K562 (cell line): ENCODE measurements around the gene UBXN2A. TPM values are rescaled to one million over a fixed set of nuclear protein-coding genes. Genes with fewer than 3 reads are reported as not detected.

Experiments used
- GATAD2B ChIP-seq: fragments of 450-650 bp; IDR thresholded peaks from 2 replicates; pipeline ENCODE4 v1.6.1; 2017; ENCODE audit warnings: mild to moderate bottlenecking, borderline replicate concordance
- HNRNPLL ChIP-seq: fragments of 200-400 bp; formaldehyde crosslinking; IDR thresholded peaks from 2 replicates; pipeline ENCODE4 v1.6.1; 2017; ENCODE audit warnings: low read length, low read depth, mild to moderate bottlenecking; ENCODE audit not compliant: poor library complexity, severe bottlenecking
- KDM5B ChIP-seq: fragments of 200-600 bp; sonication (generic); IDR thresholded peaks from 2 replicates; pipeline ENCODE4 v1.6.1; 2012; ENCODE audit warnings: low read depth, mild to moderate bottlenecking, moderate library complexity, low read length, control low read depth, inconsistent platforms; ENCODE audit not compliant: insufficient replicate concordance
- MED1 ChIP-seq: sonication (generic); formaldehyde crosslinking; IDR thresholded peaks from 2 replicates; pipeline ENCODE4 v1.8.1; 2023; ENCODE audit warnings: missing genetic modification reagents, borderline replicate concordance
- MTF1 ChIP-seq: fragments of 250-450 bp; sonication (Bioruptor Pico); IDR thresholded peaks from 2 replicates; pipeline ENCODE4 v1.9.0; 2021; ENCODE audit warnings: moderate library complexity, mild to moderate bottlenecking, inconsistent platforms, borderline replicate concordance
- MYBL2 ChIP-seq, 2 experiments: fragments of 450-650 bp in 1 of 2; sonication (generic) in 1 of 2; formaldehyde crosslinking in 1 of 2; IDR thresholded peaks; 2 replicates each; pipeline versions ENCODE4 v1.6.1 to v1.8.1; 2017 to 2022; ENCODE audit warnings: borderline replicate concordance in 1 of 2, inconsistent platforms in 1 of 2, low read depth in 1 of 2, mild to moderate bottlenecking in 1 of 2, missing genetic modification reagents in 1 of 2, moderate library complexity in 1 of 2
- PCBP2 ChIP-seq: fragments of 200-400 bp; formaldehyde crosslinking; IDR thresholded peaks from 2 replicates; pipeline ENCODE4 v1.6.1; 2018; ENCODE audit warnings: low read length, low read depth, mild to moderate bottlenecking, moderate library complexity; ENCODE audit not compliant: poor library complexity, severe bottlenecking
- ZNF217 ChIP-seq: sonication (generic); formaldehyde crosslinking; IDR thresholded peaks from 2 replicates; pipeline ENCODE4 v1.8.0; 2022; ENCODE audit warnings: mild to moderate bottlenecking, missing genetic modification reagents
- ZNF239 ChIP-seq: fragments of 250-450 bp; sonication (Bioruptor Pico); IDR thresholded peaks from 2 replicates; pipeline ENCODE4 v1.4.0; 2020; ENCODE audit warnings: mild to moderate bottlenecking
- ZNF347 ChIP-seq: fragments of 450-650 bp; formaldehyde crosslinking; IDR thresholded peaks from 2 replicates; pipeline ENCODE4 v1.4.0; 2020; ENCODE audit warnings: low read depth, mild to moderate bottlenecking, moderate library complexity
- ZNF589 ChIP-seq: fragments of 200-800 bp; sonication (Bioruptor generic); IDR thresholded peaks from 2 replicates; pipeline ENCODE4 v1.6.1; 2016; ENCODE audit warnings: low read depth, missing genetic modification characterization, missing compliant biosample characterization
- polyA plus RNA-seq, 8 experiments: library from polyadenylated mRNA; depleted of rRNA in 4 of 8; stranded (reverse) in 5 of 8; unstranded in 3 of 8; fragments of >200 nt; fragmentation: Nextera tagmentation in 2 of 8; fragmentation: Illumina TruSeq in 1 of 8; extraction: Ambion mirVana in 2 of 8; extraction: Trizol in 1 of 8; gene quantifications; 2 replicates each; pipeline versions ENCODE4 v1.2.1 to v1.2.3, GENCODE V29; 2011 to 2014; ENCODE audit warnings: inconsistent platforms in 1 of 8, missing spikeins in 1 of 8
- total RNA-seq, 7 experiments: library from RNA; depleted of rRNA in 6 of 7; stranded (reverse); fragments of >200 nt in 6 of 7; fragmentation: Illumina TruSeq in 2 of 7; extraction: Trizol in 2 of 7; gene quantifications; 2 replicates each; pipeline versions ENCODE4 v1.2.1 to v1.2.3, GENCODE V29; 2011 to 2021; ENCODE audit warnings: low replicate concordance in 1 of 7
- TF ChIP-seq, protein P1 (sequence below): fragments of 450-650 bp; formaldehyde crosslinking; IDR thresholded peaks from 2 replicates; pipeline ENCODE4 v1.4.0; 2020; ENCODE audit warnings: mild to moderate bottlenecking, moderate library complexity
- TF ChIP-seq, protein P2 (sequence below): sonication (generic); formaldehyde crosslinking; IDR thresholded peaks from 2 replicates; pipeline ENCODE4 v1.8.0; 2022; ENCODE audit warnings: missing genetic modification reagents, mild to moderate bottlenecking, moderate library complexity, borderline replicate concordance
- TF ChIP-seq, protein P3 (sequence below): sonication (generic); formaldehyde crosslinking; IDR thresholded peaks from 2 replicates; pipeline ENCODE4 v1.8.1; 2022; ENCODE audit warnings: missing genetic modification reagents
- TF ChIP-seq, protein P4 (sequence below), 3 experiments: IDR thresholded peaks in 2 of 3; conservative IDR thresholded peaks in 1 of 3; 2 replicates each; pipeline ENCODE4 v1.5.1; 2011 to 2012; ENCODE audit warnings: low read length in 3 of 3, mild to moderate bottlenecking in 3 of 3, control low read depth in 2 of 3, improper control_type of control experiment in 1 of 3, inconsistent platforms in 1 of 3, low read depth in 1 of 3, mixed read lengths in 1 of 3, moderate library complexity in 1 of 3; ENCODE audit not compliant: insufficient read depth in 2 of 3
- TF ChIP-seq, protein P5 (sequence below): sonication (generic); formaldehyde crosslinking; IDR thresholded peaks from 2 replicates; pipeline ENCODE4 v1.8.0; 2023; ENCODE audit warnings: missing genetic modification reagents, mild to moderate bottlenecking, borderline replicate concordance

UBXN2A gene
- total and polyA plus RNA-seq, 9 of the 15 experiments (the other 6 are each of a cell fraction or from before 2014, with no cell fraction given) = 3.4 to 25.6 (median 16.0) TPM

DNA sequence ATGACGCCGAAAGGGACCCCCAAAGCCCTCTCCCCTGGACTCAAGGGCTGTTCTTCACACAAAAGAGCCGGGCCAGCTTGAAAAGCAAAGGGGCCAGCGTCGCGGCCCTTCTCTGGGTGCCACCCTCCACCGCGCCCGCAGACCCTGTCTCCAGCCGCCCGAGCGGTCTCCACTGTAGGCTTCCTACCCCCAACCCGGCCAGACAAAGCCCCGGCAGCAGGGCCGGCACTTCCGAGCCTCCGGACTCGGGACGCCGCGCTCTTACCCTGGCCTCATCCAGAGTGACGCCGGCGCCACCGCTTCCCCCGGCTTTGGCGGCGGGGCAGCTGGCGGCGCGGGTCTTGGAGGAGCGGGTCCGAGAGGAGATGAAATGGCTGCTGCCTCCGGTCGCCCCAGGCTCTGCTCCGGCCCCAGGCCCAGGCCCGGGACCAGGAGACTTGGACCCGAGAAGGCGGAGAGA is 13.9 kb upstream of the UBXN2A start (continued):
- TF ChIP-seq, protein P1, sequence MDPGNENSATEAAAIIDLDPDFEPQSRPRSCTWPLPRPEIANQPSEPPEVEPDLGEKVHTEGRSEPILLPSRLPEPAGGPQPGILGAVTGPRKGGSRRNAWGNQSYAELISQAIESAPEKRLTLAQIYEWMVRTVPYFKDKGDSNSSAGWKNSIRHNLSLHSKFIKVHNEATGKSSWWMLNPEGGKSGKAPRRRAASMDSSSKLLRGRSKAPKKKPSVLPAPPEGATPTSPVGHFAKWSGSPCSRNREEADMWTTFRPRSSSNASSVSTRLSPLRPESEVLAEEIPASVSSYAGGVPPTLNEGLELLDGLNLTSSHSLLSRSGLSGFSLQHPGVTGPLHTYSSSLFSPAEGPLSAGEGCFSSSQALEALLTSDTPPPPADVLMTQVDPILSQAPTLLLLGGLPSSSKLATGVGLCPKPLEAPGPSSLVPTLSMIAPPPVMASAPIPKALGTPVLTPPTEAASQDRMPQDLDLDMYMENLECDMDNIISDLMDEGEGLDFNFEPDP (CRISPR knock-in tag) = no peak
- TF ChIP-seq, protein P2, sequence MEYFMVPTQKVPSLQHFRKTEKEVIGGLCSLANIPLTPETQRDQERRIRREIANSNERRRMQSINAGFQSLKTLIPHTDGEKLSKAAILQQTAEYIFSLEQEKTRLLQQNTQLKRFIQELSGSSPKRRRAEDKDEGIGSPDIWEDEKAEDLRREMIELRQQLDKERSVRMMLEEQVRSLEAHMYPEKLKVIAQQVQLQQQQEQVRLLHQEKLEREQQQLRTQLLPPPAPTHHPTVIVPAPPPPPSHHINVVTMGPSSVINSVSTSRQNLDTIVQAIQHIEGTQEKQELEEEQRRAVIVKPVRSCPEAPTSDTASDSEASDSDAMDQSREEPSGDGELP (CRISPR knock-in tag) = no peak
- no peak for TF ChIP-seq ZNF239 (CRISPR knock-in tag)
- TF ChIP-seq ZNF589 (CRISPR knock-in tag) = no peak
- no peak for TF ChIP-seq MTF1 (CRISPR knock-in tag)
- TF ChIP-seq, protein P3, sequence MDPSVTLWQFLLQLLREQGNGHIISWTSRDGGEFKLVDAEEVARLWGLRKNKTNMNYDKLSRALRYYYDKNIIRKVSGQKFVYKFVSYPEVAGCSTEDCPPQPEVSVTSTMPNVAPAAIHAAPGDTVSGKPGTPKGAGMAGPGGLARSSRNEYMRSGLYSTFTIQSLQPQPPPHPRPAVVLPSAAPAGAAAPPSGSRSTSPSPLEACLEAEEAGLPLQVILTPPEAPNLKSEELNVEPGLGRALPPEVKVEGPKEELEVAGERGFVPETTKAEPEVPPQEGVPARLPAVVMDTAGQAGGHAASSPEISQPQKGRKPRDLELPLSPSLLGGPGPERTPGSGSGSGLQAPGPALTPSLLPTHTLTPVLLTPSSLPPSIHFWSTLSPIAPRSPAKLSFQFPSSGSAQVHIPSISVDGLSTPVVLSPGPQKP (CRISPR knock-in tag) = no peak
- TF ChIP-seq GATAD2B = no peak
- TF ChIP-seq, protein P4, sequence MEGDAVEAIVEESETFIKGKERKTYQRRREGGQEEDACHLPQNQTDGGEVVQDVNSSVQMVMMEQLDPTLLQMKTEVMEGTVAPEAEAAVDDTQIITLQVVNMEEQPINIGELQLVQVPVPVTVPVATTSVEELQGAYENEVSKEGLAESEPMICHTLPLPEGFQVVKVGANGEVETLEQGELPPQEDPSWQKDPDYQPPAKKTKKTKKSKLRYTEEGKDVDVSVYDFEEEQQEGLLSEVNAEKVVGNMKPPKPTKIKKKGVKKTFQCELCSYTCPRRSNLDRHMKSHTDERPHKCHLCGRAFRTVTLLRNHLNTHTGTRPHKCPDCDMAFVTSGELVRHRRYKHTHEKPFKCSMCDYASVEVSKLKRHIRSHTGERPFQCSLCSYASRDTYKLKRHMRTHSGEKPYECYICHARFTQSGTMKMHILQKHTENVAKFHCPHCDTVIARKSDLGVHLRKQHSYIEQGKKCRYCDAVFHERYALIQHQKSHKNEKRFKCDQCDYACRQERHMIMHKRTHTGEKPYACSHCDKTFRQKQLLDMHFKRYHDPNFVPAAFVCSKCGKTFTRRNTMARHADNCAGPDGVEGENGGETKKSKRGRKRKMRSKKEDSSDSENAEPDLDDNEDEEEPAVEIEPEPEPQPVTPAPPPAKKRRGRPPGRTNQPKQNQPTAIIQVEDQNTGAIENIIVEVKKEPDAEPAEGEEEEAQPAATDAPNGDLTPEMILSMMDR (IDR thresholded peaks at IDR 0.05 in 2 of 3, conservative IDR thresholded peaks at IDR 0.05 in 1 of 3; ENCODE audit: insufficient read depth in 2 of 3, low read depth in 1 of 3, low read length in 3 of 3) = no peak
- TF ChIP-seq, protein P5, sequence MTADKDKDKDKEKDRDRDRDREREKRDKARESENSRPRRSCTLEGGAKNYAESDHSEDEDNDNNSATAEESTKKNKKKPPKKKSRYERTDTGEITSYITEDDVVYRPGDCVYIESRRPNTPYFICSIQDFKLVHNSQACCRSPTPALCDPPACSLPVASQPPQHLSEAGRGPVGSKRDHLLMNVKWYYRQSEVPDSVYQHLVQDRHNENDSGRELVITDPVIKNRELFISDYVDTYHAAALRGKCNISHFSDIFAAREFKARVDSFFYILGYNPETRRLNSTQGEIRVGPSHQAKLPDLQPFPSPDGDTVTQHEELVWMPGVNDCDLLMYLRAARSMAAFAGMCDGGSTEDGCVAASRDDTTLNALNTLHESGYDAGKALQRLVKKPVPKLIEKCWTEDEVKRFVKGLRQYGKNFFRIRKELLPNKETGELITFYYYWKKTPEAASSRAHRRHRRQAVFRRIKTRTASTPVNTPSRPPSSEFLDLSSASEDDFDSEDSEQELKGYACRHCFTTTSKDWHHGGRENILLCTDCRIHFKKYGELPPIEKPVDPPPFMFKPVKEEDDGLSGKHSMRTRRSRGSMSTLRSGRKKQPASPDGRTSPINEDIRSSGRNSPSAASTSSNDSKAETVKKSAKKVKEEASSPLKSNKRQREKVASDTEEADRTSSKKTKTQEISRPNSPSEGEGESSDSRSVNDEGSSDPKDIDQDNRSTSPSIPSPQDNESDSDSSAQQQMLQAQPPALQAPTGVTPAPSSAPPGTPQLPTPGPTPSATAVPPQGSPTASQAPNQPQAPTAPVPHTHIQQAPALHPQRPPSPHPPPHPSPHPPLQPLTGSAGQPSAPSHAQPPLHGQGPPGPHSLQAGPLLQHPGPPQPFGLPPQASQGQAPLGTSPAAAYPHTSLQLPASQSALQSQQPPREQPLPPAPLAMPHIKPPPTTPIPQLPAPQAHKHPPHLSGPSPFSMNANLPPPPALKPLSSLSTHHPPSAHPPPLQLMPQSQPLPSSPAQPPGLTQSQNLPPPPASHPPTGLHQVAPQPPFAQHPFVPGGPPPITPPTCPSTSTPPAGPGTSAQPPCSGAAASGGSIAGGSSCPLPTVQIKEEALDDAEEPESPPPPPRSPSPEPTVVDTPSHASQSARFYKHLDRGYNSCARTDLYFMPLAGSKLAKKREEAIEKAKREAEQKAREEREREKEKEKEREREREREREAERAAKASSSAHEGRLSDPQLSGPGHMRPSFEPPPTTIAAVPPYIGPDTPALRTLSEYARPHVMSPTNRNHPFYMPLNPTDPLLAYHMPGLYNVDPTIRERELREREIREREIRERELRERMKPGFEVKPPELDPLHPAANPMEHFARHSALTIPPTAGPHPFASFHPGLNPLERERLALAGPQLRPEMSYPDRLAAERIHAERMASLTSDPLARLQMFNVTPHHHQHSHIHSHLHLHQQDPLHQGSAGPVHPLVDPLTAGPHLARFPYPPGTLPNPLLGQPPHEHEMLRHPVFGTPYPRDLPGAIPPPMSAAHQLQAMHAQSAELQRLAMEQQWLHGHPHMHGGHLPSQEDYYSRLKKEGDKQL (CRISPR knock-in tag) = no peak
- TF ChIP-seq PCBP2 = no peak
- TF ChIP-seq KDM5B = no peak
- TF ChIP-seq ZNF217 (CRISPR knock-in tag) = no peak
- TF ChIP-seq MYBL2 (IDR thresholded peaks at IDR 0.05; ENCODE audit: low read depth) = no peak
- no peak for TF ChIP-seq MYBL2 (CRISPR knock-in tag; IDR thresholded peaks at IDR 0.05; ENCODE audit: borderline replicate concordance)
- TF ChIP-seq ZNF347 (CRISPR knock-in tag) = no peak
- TF ChIP-seq HNRNPLL = no peak
- TF ChIP-seq MED1 = no peak
